ENCODE results near the gene PHF1. TPM values are rescaled to one million over a fixed set of nuclear protein-coding genes. Genes with fewer than 3 reads are reported as not detected.

PHF1 gene
- polyA plus RNA-seq, 1 experiment: 54.6 TPM

GRCh38 chr6:33440649-33441309 is 30.0 kb downstream of the PHF1 start:
- ChIA-PET CTCF (interaction anchor here (0.9 kb wide), 2 partner anchors 36 to 50 kb away, joined by 3 read pairs; no protein-coding TSS in a partner anchor), POLR2A (no interaction called here)
- no peak for TF ChIP-seq CTCF (IDR thresholded peaks at IDR 0.05; ENCODE audit: insufficient read depth, low read depth, low read length)
- Histone ChIP-seq H3K36me3 (ENCODE audit: control insufficient read depth, insufficient read depth, low read length) (peaks cover 44% of the 10 kb centered on the region), H3K4me3 (ENCODE audit: low read depth, low read length) (no peak overlapping the region), H3K27me3 (ENCODE audit: control insufficient read depth, insufficient read depth, low read length) (no peaks in the 10 kb centered on the region)
- DNase-seq (ENCODE audit: low read depth): no peak

GRCh38 chr6:33441457-33441856 is 30.6 kb downstream of the PHF1 start:
- H3K36me3 ChIP-seq (ENCODE audit: control insufficient read depth, insufficient read depth, low read length): peaks cover 48% of the 10 kb centered on the region
- DNase-seq (ENCODE audit: low read depth): no peak
- H3K4me3 ChIP-seq (ENCODE audit: low read depth, low read length): no peak overlapping the region
- no peaks in the 10 kb centered on the region for H3K27me3 ChIP-seq (ENCODE audit: control insufficient read depth, insufficient read depth, low read length)
- CTCF ChIA-PET: interaction anchor here (0.9 to 1.5 kb wide), 3 partner anchors 9 to 51 kb away, joined by 3 read pairs; no protein-coding TSS in a partner anchor
- TF ChIP-seq CTCF (IDR thresholded peaks at IDR 0.05; ENCODE audit: insufficient read depth, low read depth, low read length): no peak
- POLR2A ChIA-PET: no interaction called here

GRCh38 chr6:33442283-33442682 is 31.5 kb downstream of the PHF1 start:
- no peak for TF ChIP-seq CTCF (IDR thresholded peaks at IDR 0.05; ENCODE audit: insufficient read depth, low read depth, low read length)
- ChIA-PET POLR2A (no interaction called here), CTCF (interaction anchor here (1.5 kb wide), 1 partner anchor 10 kb away, joined by 3 read pairs; no protein-coding TSS in a partner anchor)
- Histone ChIP-seq H3K4me3 (ENCODE audit: low read depth, low read length) (no peak overlapping the region), H3K36me3 (ENCODE audit: control insufficient read depth, insufficient read depth, low read length) (peaks cover 51% of the 10 kb centered on the region), H3K27me3 (ENCODE audit: control insufficient read depth, insufficient read depth, low read length) (no peaks in the 10 kb centered on the region)
- no peak for DNase-seq (ENCODE audit: low read depth)

GRCh38 chr6:33443025-33443424 is 32.2 kb downstream of the PHF1 start:
- DNase-seq (ENCODE audit: low read depth): no peak
- Histone ChIP-seq H3K4me3 (ENCODE audit: low read depth, low read length) (no peak overlapping the region), H3K36me3 (ENCODE audit: control insufficient read depth, insufficient read depth, low read length) (peaks cover 50% of the 10 kb centered on the region), H3K27me3 (ENCODE audit: control insufficient read depth, insufficient read depth, low read length) (no peaks in the 10 kb centered on the region)
- ChIA-PET POLR2A (no interaction called here), CTCF (no interaction called here)
- TF ChIP-seq CTCF (IDR thresholded peaks at IDR 0.05; ENCODE audit: insufficient read depth, low read depth, low read length): no peak

GRCh38 chr6:33443619-33444504 is 33.0 kb downstream of the PHF1 start:
- no peak for TF ChIP-seq CTCF (IDR thresholded peaks at IDR 0.05; ENCODE audit: insufficient read depth, low read depth, low read length)
- POLR2A ChIA-PET: no interaction called here
- CTCF ChIA-PET: no interaction called here

More at GRCh38 chr6:33443619-33444504, 33.0 kb downstream of the PHF1 start:
- H3K4me3 ChIP-seq (ENCODE audit: low read depth, low read length): no peak overlapping the region
- no peaks in the 10 kb centered on the region for H3K27me3 ChIP-seq (ENCODE audit: control insufficient read depth, insufficient read depth, low read length)
- DNase-seq (ENCODE audit: low read depth): no peak
- peaks cover 46% of the 10 kb centered on the region for H3K36me3 ChIP-seq (ENCODE audit: control insufficient read depth, insufficient read depth, low read length)

Data from BJ (cell line).